OCI-LY3 (cell line): ENCODE data around the gene FBXO34.

Experiments
- CTCF ChIP-seq: fragments of 200-600, 300-600 bp; sonication (generic); IDR thresholded peaks from 2 replicates; pipeline ENCODE4 v1.5.1; 2014; ENCODE audit warnings: antibody characterized with exemption, low read length, low read depth
- EZH2phosphoT487 ChIP-seq: fragments of 200-600 bp; shearing (Covaris generic); IDR thresholded peaks from 2 replicates; pipeline ENCODE4 v1.6.1; 2018; ENCODE audit warnings: antibody characterized with exemption, mixed run types, low read depth

- TF ChIP-seq CTCF (no peak), EZH2phosphoT487 (no peak)
Observed at GRCh38 chr14:55401751-55402150, 130.5 kb downstream of the FBXO34 start.
